Measurements from ENCODE around the gene CUBN. TPM values are rescaled to one million over a fixed set of nuclear protein-coding genes. Genes with fewer than 3 reads are reported as not detected.

Gene CUBN
- total RNA-seq, 2 donors from 2014 or later, result 0.75 to 1.3 TPM

GRCh38 chr10:16847644-16848043 is 282.0 kb downstream of the CUBN start:
- Histone ChIP-seq H3K27ac (ENCODE audit: low read depth, low read length) (no peak overlapping the region), H3K9me3 (ENCODE audit: control insufficient read depth, low read length) (no peaks in the 10 kb centered on the region), H3K36me3 (ENCODE audit: control insufficient read depth, insufficient read depth, low read length) (no peaks in the 10 kb centered on the region), H3K27me3 (ENCODE audit: control insufficient read depth, insufficient read depth, low read length, poor library complexity, severe bottlenecking) (no peaks in the 10 kb centered on the region), H3K4me3 (ENCODE audit: low read length) (no peak overlapping the region), H3K4me1 (ENCODE audit: control insufficient read depth, insufficient read depth, low read length) (no peaks in the 10 kb centered on the region), H3K9ac (ENCODE audit: extremely low read depth, low read length, poor library complexity, severe bottlenecking) (no peak overlapping the region)
- WGBS, 2 experiments (ENCODE audit: insufficient coverage in 1 of 2, insufficient read length in 1 of 2), result 90 to 95% methylated on average over 2 to 6 of the region's 6 CpGs
- no peak overlapping the region for H3K4me3 Mint-ChIP-seq
- peaks cover 2% of the 10 kb centered on the region for H3K27me3 Mint-ChIP-seq (ENCODE audit: insufficient read depth)
- TF ChIP-seq CTCF (conservative IDR thresholded peaks at IDR 0.05), result no peak
- no peak overlapping the region for H3K27ac Mint-ChIP-seq
- no peaks in the 10 kb centered on the region for H3K9me3 Mint-ChIP-seq
- H3K4me1 Mint-ChIP-seq, result no peaks in the 10 kb centered on the region
- H3K36me3 Mint-ChIP-seq (ENCODE audit: low read depth), result no peaks in the 10 kb centered on the region
- no peak for DNase-seq

- no peaks in the 10 kb centered on the region for H3K36me3 ChIP-seq (ENCODE audit: control insufficient read depth, insufficient read depth, low read length)
- H3K4me1 ChIP-seq (ENCODE audit: control insufficient read depth, insufficient read depth, low read length), result no peaks in the 10 kb centered on the region
- H3K27ac ChIP-seq (ENCODE audit: low read depth, low read length), result no peak overlapping the region
- Mint-ChIP-seq H3K36me3 (ENCODE audit: low read depth) (no peaks in the 10 kb centered on the region), H3K4me3 (no peak overlapping the region), H3K9me3 (no peaks in the 10 kb centered on the region), H3K4me1 (no peaks in the 10 kb centered on the region), H3K27ac (no peak overlapping the region), H3K27me3 (ENCODE audit: insufficient read depth) (peaks cover 2% of the 10 kb centered on the region)
- H3K27me3 ChIP-seq (ENCODE audit: control insufficient read depth, insufficient read depth, low read length, poor library complexity, severe bottlenecking), result no peaks in the 10 kb centered on the region
- DNase-seq, result no peak
- TF ChIP-seq CTCF (conservative IDR thresholded peaks at IDR 0.05), result no peak
- no peak overlapping the region for H3K4me3 ChIP-seq (ENCODE audit: low read length)
- H3K9me3 ChIP-seq (ENCODE audit: control insufficient read depth, low read length), result no peaks in the 10 kb centered on the region
- H3K9ac ChIP-seq (ENCODE audit: extremely low read depth, low read length, poor library complexity, severe bottlenecking), result no peak overlapping the region
These were observed 284.4 kb downstream of the CUBN start for GRCh38 chr10:16845248-16845647.

- H3K27me3 Mint-ChIP-seq (ENCODE audit: insufficient read depth), result no peaks in the 10 kb centered on the region
- H3K36me3 Mint-ChIP-seq (ENCODE audit: low read depth), result no peaks in the 10 kb centered on the region
- H3K4me3 Mint-ChIP-seq, result no peak overlapping the region
- H3K9ac ChIP-seq (ENCODE audit: extremely low read depth, low read length, poor library complexity, severe bottlenecking), result no peak overlapping the region
- no peak for DNase-seq
- H3K4me1 ChIP-seq (ENCODE audit: control insufficient read depth, insufficient read depth, low read length), result no peaks in the 10 kb centered on the region
- H3K9me3 Mint-ChIP-seq, result no peaks in the 10 kb centered on the region
- no peaks in the 10 kb centered on the region for H3K9me3 ChIP-seq (ENCODE audit: control insufficient read depth, low read length)
- H3K27ac Mint-ChIP-seq, result no peak overlapping the region
- H3K4me3 ChIP-seq (ENCODE audit: low read length), result no peak overlapping the region
- no peaks in the 10 kb centered on the region for H3K4me1 Mint-ChIP-seq
- WGBS, 2 experiments (ENCODE audit: insufficient coverage in 1 of 2, insufficient read length in 1 of 2), result 27 to 29% methylated on average over 1 of the region's 1 CpG
- peak; percentile 81 for TF ChIP-seq CTCF (conservative IDR thresholded peaks at IDR 0.05)
- H3K36me3 ChIP-seq (ENCODE audit: control insufficient read depth, insufficient read depth, low read length), result no peaks in the 10 kb centered on the region
- H3K27ac ChIP-seq (ENCODE audit: low read depth, low read length), result no peak overlapping the region
- H3K27me3 ChIP-seq (ENCODE audit: control insufficient read depth, insufficient read depth, low read length, poor library complexity, severe bottlenecking), result no peaks in the 10 kb centered on the region
These were observed 286.2 kb downstream of the CUBN start for GRCh38 chr10:16843252-16843870.

Data from endodermal cell (in vitro differentiated cells).